Neural progenitor cell (in vitro differentiated cells): Measurements from ENCODE around the gene KERA. TPM values are rescaled to one million over a fixed set of nuclear protein-coding genes. Genes with fewer than 3 reads are reported as not detected.

ENCODE experiments used
- DNase-seq: peaks from one replicate; pipeline ENCODE4 v3.0.0-alpha.2; 2016; ENCODE audit warnings: low spot score
- H2AFZ ChIP-seq: fragments of 200-600 bp; sonication (generic); replicated peaks from 2 replicates; pipeline ENCODE4 v1.6.1; 2016; ENCODE audit warnings: antibody characterized with exemption
- H3F3A ChIP-seq: fragments of 200-600 bp; sonication (generic); 2 replicates; pipeline ENCODE4 v1.6.1; 2016; ENCODE audit warnings: antibody characterized with exemption, low read depth
- H3K27ac ChIP-seq: fragments of 200-600 bp; sonication (generic); 2 replicates; pipeline ENCODE4 v1.5.1; 2016; ENCODE audit warnings: mild to moderate bottlenecking
- H3K27me3 ChIP-seq: fragments of 200-600 bp; sonication (generic); 2 replicates; pipeline ENCODE4 v1.6.1; 2016; ENCODE audit warnings: mild to moderate bottlenecking, moderate library complexity
- H3K36me3 ChIP-seq: fragments of 200-600 bp; sonication (generic); 2 replicates; pipeline ENCODE4 v1.5.1; 2016
- H3K4me1 ChIP-seq: fragments of 200-600 bp; sonication (generic); 2 replicates; pipeline ENCODE4 v1.6.1; 2016; ENCODE audit warnings: mixed run types
- H3K4me2 ChIP-seq: fragments of 200-600 bp; sonication (generic); 2 replicates; pipeline ENCODE4 v1.6.1; 2016
- H3K4me3 ChIP-seq: fragments of 200-600 bp; sonication (generic); 2 replicates; pipeline ENCODE4 v1.5.1; 2016
- H3K79me2 ChIP-seq: fragments of 200-600 bp; sonication (generic); 2 replicates; pipeline ENCODE4 v1.6.1; 2016; ENCODE audit warnings: low read depth
- H3K9ac ChIP-seq: fragments of 200-600 bp; sonication (generic); 2 replicates; pipeline ENCODE4 v1.6.1; 2016
- H3K9me3 ChIP-seq: fragments of 200-600 bp; sonication (generic); 2 replicates; pipeline ENCODE4 v1.5.1; 2016; ENCODE audit warnings: low read depth
- H4K20me1 ChIP-seq: fragments of 200-600 bp; sonication (generic); 2 replicates; pipeline ENCODE4 v1.6.1; 2016; ENCODE audit warnings: low read depth
- H3K27ac Mint-ChIP-seq: 3 replicates; pipeline ENCODE4 v1.8.0; 2021; ENCODE audit warnings: mixed read lengths
- H3K27me3 Mint-ChIP-seq: 2 replicates; pipeline ENCODE4 v1.8.0; 2022; ENCODE audit warnings: low read depth, mild to moderate bottlenecking, inconsistent platforms, moderate library complexity, mixed read lengths; ENCODE audit not compliant: insufficient read depth
- H3K36me3 Mint-ChIP-seq: 3 replicates; pipeline ENCODE4 v1.8.0; 2021; ENCODE audit warnings: mixed read lengths
- H3K4me1 Mint-ChIP-seq: 3 replicates; pipeline ENCODE4 v1.8.0; 2021; ENCODE audit warnings: mixed read lengths
- H3K4me3 Mint-ChIP-seq: 3 replicates; pipeline ENCODE4 v1.8.0; 2021; ENCODE audit warnings: mild to moderate bottlenecking, moderate library complexity, mixed read lengths
- H3K9me3 Mint-ChIP-seq: 3 replicates; pipeline ENCODE4 v1.8.0; 2020; ENCODE audit warnings: mixed read lengths
- CTCF ChIP-seq: fragments of 200-600 bp; sonication (generic); IDR thresholded peaks from 2 replicates; pipeline ENCODE4 v1.5.1; 2017; ENCODE audit warnings: antibody characterized with exemption, mild to moderate bottlenecking
- EZH2 ChIP-seq: fragments of 200-600 bp; sonication (generic); IDR thresholded peaks from 2 replicates; pipeline ENCODE4 v1.6.1; 2017; ENCODE audit warnings: antibody characterized with exemption, mild to moderate bottlenecking, moderate library complexity
- EZH2phosphoT487 ChIP-seq: fragments of 200-600 bp; sonication (generic); IDR thresholded peaks from 2 replicates; pipeline ENCODE4 v1.6.1; 2017; ENCODE audit warnings: antibody characterized with exemption
- total RNA-seq: library from RNA; depleted of rRNA; stranded (reverse); fragments of >200 nt; gene quantifications from 2 replicates; pipeline ENCODE4 v1.2.3, GENCODE V29; 2015; ENCODE audit warnings: low replicate concordance

The KERA gene
- total RNA-seq, 1 donor from 2014 or later, result not detected

GRCh38 chr12:91043408-91043807 lies 14.4 kb downstream of the KERA start:
- no peak for DNase-seq
- no peaks in the 10 kb centered on the region for H3K79me2 ChIP-seq
- Mint-ChIP-seq H3K4me3 (no peak overlapping the region), H3K27ac (no peak overlapping the region), H3K9me3 (no peaks in the 10 kb centered on the region), H3K4me1 (no peaks in the 10 kb centered on the region), H3K27me3 (no peaks in the 10 kb centered on the region), H3K36me3 (no peaks in the 10 kb centered on the region)
- H2AFZ ChIP-seq, result no peak overlapping the region
- H3K9me3 ChIP-seq, result no peaks in the 10 kb centered on the region
- H4K20me1 ChIP-seq, result no peaks in the 10 kb centered on the region
- no peak overlapping the region for H3K4me3 ChIP-seq
- no peak overlapping the region for H3K4me2 ChIP-seq
- H3K9ac ChIP-seq, result no peak overlapping the region
- no peaks in the 10 kb centered on the region for H3K4me1 ChIP-seq
- TF ChIP-seq CTCF (no peak), EZH2 (no peak), EZH2phosphoT487 (no peak)
- H3K27ac ChIP-seq, result no peak overlapping the region
- no peaks in the 10 kb centered on the region for H3F3A ChIP-seq
- no peaks in the 10 kb centered on the region for H3K27me3 ChIP-seq
- H3K36me3 ChIP-seq, result no peaks in the 10 kb centered on the region

GRCh38 chr12:91040096-91040755 lies 17.6 kb downstream of the KERA start:
- Mint-ChIP-seq H3K36me3 (no peaks in the 10 kb centered on the region), H3K27me3 (no peaks in the 10 kb centered on the region), H3K9me3 (no peaks in the 10 kb centered on the region), H3K4me3 (no peak overlapping the region), H3K4me1 (no peaks in the 10 kb centered on the region), H3K27ac (no peak overlapping the region)
- Histone ChIP-seq H3K27me3 (no peaks in the 10 kb centered on the region), H3K9ac (no peak overlapping the region), H3K4me2 (no peak overlapping the region), H3K27ac (no peak overlapping the region), H3F3A (no peaks in the 10 kb centered on the region), H2AFZ (no peak overlapping the region), H3K4me1 (no peaks in the 10 kb centered on the region), H3K36me3 (no peaks in the 10 kb centered on the region), H3K9me3 (no peaks in the 10 kb centered on the region), H4K20me1 (no peaks in the 10 kb centered on the region), H3K79me2 (no peaks in the 10 kb centered on the region), H3K4me3 (no peak overlapping the region)
- TF ChIP-seq CTCF, result no peak
- no peak for TF ChIP-seq EZH2
- no peak for TF ChIP-seq EZH2phosphoT487
- DNase-seq, result no peak

DNA sequence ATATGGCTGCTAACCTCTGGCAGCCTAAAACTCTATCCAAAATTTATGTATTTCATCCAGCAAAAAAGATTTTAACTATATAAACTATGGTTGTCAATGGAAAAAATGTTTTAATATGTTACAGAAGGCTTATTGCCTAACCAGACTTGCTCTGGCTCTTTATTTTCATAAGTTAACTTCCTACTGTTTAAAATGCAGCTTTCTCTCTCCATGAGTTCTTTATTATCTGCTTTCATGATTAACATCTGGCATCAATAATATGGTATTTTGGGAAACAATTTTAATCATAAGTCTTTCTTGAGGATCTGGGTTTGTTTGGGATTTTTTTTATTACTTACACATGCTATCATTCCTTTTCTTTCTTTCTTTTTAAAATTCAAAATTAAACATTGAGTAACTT lies 20.5 kb downstream of the KERA start:
- H3K79me2 ChIP-seq, result no peaks in the 10 kb centered on the region
- H3K27me3 ChIP-seq, result no peaks in the 10 kb centered on the region
- Mint-ChIP-seq H3K4me3 (no peak overlapping the region), H3K27ac (no peak overlapping the region), H3K9me3 (no peaks in the 10 kb centered on the region), H3K27me3 (no peaks in the 10 kb centered on the region), H3K4me1 (no peaks in the 10 kb centered on the region), H3K36me3 (no peaks in the 10 kb centered on the region)
- no peaks in the 10 kb centered on the region for H3K36me3 ChIP-seq
- no peak overlapping the region for H3K4me3 ChIP-seq
- no peaks in the 10 kb centered on the region for H3K4me1 ChIP-seq
- no peak overlapping the region for H2AFZ ChIP-seq
- H3K27ac ChIP-seq, result no peak overlapping the region
- no peaks in the 10 kb centered on the region for H3K9me3 ChIP-seq
- H3K9ac ChIP-seq, result no peak overlapping the region
- H3F3A ChIP-seq, result no peaks in the 10 kb centered on the region
- no peak for DNase-seq
- H4K20me1 ChIP-seq, result no peaks in the 10 kb centered on the region
- H3K4me2 ChIP-seq, result no peak overlapping the region
- TF ChIP-seq EZH2, result no peak
- no peak for TF ChIP-seq EZH2phosphoT487
- TF ChIP-seq CTCF, result no peak
